ENCODE results near the gene EXOC3.

EXOC3 gene

DNA sequence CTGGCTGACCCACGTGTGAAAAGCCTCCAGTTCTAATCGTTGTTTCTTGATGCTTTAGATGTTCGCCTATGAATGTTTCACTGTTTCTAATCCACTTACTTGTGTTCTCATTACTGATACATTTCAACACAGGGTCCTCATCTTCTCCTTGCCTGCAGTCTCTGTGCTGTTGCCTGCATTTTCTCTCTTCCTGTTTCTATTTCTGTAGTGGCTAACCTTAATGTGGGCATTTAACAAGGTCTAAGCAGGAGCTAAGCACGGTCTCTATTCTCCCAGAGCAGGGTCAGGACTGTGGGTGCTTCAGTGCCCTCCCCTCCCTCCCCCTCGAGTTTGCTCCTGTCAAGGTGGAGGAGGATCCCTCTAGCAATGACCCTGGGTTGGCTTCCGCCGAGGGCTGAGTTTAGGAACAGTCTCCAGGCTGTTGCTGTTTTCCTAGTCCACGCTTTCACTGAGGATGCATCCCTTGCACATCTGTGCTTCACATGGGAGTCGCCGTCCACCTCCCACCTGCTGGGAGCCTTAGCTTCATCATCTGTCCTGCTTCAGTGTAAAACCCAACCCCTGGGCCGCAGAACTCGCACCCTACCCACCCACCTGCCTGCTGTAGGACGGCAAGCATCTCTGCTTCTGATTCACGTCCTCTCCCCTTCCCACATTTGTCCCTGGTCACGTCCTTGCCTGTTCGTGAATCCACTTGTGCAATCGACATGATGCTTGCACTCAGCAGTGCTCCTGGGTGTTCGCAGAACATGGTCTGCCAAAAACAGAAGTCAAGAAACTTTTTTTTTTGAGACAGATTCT, 2.4 kb upstream of the EXOC3 start:
- DNase-seq = no peak

DNA sequence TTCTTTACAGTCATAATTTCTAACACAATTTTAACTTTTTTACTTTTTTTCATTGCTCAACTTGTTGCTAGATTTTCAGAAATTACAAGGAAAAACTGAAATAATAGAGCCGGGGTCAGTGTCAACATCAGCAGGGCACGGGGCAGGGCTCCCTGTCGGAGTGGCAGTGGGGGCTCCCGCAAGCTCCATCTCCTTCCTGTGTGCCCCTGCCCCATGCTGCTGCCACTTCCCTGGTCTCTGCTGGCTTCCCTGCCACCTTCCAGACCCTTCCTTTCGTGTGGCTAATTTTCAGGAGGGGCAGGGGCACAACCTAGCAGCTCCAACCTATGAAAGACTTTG, 1.0 kb upstream of the EXOC3 start:
- no peak for DNase-seq

DNA sequence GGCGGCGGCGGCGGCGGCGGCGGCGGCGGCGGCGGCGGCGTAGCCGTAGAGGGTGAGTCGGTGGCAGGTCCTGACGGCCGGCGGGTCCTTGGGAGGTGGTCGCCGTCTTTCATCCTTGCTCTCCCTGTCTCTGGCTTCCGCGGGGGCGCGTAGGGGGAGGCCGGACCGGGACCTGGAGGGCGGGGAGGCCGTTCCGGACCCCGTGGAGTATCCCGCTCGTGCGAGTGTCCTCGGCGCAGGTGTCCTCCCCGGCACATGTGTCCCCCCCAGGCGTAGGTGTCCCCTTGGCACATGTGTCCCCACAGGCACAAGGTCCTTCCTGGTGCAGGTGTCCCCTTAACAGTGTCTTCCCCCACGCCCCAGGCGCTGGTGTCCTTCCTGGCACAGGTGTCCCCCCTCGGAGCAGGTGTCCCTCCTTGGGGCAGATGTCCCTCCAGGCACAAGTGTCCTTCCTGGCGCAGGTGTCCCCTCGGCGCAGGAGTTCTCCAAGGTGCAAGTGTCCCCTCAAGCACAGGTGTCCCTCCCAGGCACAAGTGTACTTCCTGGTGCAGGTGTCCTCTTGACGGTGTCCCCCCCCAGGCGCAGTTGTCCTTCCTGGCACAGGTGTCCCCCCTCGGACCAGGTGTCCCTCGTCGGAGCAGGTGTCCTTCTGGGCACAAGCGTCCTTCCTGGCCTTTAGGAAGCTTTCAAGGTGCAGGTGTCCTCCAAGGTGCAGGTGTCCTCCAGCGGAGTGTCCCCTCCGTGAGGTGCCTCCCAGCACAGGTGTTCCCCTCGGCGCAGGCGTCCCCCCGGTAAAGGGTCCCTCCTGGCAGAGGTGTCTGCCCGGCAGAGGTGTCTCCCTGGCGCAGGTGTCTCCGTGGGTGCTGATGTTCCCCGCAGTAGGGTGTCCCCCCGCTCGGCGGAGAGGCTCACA, 519 bp downstream of the EXOC3 start:
- DNase-seq = no peak

DNA sequence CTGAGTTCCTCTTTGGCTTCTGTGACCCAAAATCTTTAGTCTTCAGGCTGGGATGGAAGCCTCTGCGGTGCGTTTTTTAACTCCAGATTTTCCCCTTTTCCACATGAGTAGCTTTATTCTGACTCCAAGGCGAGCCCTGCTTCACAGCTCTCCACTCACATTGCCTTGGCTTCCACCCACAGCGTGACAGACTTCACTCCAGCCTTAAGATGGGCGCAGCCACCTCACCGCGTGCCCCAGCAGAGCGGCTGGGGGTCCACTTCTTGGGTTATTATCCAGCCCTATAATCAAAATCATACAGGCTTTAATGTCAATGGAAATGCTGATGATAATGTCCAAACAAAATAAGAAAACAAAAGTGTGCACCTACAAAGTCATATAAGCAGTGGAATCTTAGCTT, 1.2 kb downstream of the EXOC3 start:
- no peak for DNase-seq

DNA sequence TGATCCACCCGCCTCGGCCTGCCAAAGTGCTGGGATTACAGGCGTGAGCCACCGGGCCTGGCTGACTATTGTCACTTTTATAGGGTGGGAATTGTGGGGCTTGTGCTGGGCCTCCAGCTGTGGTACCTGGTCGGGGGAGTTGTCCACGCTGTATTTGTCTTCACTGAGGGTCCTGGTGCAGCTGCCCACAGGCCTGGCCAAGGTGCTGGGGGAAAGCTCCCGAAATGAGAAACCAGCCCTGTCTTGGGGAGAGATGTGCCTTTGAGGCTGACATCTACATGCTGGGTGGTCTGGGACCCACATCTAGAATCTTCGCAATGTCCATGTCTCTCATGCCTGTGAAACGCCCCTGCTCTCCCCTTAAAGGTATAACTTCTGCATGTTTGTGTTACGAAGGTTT, 2.6 kb downstream of the EXOC3 start:
- DNase-seq = no peak

DNA sequence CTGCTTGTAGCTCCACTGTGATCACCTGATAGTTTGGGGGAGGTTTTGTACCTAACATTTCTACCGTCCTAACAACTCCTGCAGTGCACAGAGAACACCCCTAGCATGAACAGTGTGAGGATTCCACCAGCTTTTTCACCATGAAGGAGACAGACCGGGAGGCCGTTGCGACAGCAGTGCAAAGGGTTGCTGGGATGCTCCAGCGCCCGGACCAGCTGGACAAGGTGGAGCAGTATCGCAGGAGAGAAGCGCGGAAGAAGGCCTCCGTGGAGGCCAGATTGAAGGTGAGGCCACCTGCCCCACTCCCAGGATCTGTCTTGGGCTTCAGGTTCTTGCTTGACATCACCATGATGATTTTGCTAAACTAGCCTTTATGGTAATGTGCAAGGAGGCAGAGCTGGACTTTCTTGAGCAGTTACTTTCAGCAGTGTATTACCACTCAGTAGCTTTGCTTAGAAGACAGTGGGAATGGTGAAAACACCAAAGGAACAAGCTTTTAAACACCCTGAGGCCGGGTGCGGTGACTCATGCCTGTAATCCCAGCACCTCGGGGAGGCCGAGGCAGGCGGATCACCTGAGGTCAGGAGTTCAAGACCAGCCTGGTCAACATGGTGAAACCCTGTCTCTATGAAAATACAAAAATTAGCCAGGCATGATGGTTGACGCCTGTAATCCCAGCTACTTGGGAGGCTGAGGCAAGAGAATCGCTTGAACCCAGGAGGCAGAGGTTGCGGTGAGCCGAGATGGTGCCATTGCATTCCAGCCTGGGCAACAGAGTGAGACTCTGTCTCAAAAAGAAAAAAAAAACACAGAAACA, 3.3 kb downstream of the EXOC3 start:
- DNase-seq = no peak

DNA sequence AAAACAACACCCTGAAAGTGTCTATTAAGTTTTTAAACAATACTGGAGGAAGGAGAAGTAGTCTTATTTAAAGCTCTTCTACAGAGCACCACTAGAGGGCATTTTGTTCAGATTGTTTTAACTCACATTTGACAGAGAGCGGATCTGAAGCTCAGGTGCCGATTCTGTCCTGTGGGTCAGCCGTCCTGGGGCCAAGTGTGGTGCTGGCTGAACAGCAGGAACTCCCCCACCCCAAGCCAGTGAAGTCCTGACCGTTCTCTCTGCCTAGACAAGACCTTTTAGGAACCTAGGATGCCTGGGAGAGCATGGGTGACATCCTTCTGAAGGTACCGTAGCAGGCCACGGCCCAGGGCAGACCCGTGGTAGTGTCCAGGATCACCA, 3.9 kb downstream of the EXOC3 start:
- no peak for DNase-seq

DNA sequence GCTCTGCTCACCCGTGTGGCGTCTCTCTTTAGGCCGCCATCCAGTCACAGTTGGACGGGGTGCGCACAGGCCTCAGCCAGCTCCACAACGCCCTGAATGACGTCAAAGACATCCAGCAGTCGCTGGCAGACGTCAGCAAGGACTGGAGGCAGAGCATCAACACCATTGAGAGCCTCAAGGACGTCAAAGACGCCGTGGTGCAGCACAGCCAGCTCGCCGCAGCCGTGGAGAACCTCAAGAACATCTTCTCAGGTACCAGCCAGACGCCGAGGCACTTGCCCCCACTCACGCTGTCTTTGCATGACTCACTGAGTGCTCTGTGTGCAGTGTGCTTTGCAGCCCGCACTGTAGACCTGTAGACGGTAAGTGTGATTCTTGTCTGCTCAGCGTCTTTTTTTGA, 4.5 kb downstream of the EXOC3 start:
- no peak for DNase-seq

DNA sequence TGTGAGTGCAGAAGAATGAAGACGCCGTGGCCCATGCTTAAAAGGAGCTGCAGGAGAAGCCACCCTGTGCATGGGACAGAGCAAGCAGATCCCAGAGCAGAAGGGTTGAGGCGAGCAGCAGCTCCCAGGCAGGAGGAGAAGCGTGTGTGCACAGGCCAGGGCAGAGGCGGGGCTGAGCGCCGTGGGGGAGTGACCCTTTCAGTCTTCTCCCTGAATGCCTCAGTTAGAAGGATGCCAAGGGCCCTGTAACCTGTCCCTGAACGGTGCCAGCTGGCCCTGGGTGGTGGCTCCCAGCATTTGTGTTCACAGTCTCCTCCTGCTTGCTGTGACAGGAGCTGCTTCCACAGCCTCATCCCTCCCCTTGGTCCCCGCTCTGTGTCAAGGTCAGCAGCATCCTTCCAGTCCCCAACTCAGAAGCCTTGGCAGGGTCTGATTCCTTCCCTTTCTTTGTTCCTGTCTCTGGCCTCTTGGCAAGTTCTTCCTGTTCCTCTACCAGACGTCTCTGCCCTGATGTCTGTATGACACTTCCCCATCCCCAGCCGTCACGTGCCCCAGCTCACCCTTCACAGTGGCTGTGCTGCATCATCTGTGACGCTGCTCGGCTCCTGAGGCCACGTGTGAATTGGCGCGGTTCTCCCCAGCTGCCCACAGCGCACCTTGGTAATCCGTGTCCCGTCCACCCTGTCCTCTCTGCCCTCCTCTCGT, 5.2 kb downstream of the EXOC3 start:
- no peak for DNase-seq

DNA sequence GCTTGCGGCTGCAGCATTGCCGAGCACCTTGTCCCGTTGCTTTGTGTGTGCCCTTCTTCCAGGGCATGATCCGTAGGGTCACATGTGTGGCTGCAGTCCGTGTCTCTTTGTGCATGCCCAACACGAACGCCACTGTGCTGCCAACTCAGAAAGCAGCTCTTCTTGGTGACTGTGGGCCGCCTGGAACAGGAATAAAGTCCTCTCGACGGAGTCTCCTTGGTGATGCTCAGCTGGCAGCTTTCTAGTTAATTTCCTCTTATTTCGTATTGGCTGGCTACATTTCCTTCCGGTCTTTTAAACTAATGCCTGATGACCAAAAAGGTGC, 5.8 kb downstream of the EXOC3 start:
- DNase-seq = no peak

DNA sequence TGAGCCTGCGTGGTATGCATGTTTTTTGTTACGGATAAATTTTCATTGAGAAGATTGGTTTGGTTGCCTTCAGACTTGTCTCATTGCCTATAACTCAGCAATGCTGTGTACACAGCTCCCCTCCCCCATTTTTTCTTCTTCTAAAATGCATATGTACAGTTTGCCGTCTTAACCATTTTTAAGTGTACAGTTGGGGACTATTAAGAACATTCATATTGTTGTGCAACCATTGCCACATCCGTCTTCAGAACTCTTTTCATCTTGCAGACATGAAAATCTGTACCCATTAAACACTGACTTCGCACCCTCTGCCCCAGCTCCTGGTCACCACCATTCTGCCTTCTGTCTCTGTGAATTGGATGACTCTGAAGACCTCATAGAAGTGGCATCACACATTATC, 6.2 kb downstream of the EXOC3 start:
- DNase-seq = no peak

DNA sequence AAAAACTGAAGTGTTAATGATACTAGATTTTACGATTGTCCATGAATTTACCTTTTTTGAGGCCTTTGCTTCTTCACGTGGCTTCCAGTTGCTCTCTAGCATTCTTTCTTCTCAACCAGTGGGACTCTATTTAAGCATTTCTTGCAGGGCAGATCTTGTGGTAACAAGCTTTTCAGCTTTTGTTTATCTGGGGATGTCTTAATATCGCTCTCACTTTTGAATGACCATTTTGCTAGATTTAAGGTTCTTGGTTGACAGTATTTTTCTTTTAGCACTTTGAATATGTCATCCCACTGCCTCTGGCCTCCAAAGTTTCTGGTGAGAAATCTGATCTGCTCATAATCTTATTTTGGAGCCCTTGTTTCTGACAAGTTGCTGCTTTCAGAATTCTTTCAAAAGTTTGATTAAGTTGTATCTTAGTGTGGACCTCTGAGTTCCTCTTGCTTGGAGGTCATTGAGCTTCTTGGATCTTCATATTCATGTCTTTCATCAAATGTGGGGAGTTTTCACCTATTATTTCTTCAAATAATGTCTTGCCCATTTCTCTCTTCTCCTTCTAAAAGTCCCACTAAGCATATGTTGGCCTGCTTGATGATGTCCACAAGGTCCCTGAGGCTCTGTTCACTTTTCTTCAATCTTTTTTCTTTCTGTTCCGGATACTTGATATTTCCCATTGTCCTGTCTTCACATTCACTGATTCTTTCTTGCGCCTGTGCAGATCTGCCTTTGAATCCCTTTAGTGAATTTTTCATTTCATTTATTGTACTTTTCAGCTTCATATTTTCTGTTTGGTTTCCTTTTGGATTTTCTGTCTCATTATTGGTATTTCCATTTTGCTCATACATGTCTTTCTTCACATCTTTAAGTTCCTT, 8.8 kb downstream of the EXOC3 start:
- no peak for DNase-seq

DNA sequence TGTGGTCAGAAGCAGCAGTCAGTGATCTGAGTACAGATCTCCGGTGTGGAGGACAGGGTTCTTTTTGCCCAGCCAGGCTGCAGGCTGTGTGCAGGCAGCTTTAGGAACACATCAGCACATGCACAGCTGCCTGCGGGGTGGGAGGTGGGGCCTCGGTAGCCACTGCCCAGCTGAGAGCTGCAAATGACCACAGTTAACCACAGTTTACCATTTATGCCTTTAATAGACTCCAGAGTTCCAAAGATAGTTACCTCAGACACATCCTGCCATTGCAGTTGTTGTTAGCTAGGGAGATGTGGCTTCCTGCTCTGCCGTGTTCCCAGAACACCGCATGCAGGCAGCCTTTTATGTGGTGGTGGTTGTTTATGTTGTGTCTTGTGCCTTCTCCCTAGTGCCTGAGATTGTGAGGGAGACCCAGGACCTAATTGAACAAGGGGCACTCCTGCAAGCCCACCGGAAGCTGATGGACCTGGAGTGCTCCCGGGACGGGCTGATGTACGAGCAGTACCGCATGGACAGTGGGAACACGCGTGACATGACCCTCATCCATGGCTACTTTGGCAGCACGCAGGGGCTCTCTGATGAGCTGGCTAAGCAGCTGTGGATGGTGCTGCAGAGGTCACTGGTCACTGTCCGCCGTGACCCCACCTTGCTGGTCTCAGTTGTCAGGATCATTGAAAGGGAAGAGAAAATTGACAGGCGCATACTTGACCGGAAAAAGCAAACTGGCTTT, 10.2 kb downstream of the EXOC3 start:
- no peak for DNase-seq

DNA sequence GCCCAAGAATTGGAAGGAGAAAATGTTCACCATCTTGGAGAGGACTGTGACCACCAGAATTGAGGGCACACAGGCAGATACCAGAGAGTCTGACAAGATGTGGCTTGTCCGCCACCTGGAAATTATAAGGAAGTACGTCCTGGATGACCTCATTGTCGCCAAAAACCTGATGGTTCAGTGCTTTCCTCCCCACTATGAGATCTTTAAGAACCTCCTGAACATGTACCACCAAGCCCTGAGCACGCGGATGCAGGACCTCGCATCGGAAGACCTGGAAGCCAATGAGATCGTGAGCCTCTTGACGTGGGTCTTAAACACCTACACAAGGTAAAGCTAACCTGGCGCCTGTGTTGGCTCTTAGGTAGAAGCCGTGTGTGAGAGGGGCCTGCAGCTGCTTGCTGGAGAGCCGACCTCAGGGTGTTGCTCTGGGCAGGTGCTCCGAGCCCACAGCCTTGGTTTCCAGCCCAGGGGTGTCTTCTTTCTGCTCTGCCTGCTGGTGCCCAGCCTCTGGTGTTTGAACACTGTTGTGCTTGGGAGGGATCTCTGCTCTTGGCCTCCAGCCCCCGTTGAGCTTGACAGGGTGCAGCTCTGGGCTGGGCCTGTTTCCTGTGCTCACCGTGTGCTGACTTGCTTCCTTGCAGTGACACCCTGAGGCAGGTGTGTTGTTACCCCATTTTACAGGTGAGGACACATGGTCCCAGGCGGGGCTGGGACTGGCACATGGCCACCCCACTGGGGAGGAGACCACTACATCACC, 10.9 kb downstream of the EXOC3 start:
- no peak for DNase-seq

DNA sequence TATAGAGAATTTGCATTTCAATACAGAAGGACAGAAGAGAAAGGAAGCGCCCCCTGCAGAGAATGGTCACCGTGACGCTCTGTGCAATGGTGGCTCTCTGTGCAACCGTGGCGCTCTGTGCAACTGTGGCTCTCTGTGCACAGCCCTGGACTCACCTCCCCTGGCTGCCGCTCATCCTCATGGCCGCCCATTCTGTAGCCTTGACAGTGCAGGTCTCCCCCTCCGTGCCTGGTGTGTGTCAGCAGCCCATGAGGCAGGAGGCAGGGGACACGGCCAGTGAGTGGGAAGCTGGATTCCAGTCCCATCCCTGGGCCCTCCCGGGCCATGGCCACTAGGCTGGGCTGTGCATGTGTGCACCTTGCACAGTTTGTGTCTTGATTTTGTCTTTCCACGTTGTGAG, 12.0 kb downstream of the EXOC3 start:
- no peak for DNase-seq

DNA sequence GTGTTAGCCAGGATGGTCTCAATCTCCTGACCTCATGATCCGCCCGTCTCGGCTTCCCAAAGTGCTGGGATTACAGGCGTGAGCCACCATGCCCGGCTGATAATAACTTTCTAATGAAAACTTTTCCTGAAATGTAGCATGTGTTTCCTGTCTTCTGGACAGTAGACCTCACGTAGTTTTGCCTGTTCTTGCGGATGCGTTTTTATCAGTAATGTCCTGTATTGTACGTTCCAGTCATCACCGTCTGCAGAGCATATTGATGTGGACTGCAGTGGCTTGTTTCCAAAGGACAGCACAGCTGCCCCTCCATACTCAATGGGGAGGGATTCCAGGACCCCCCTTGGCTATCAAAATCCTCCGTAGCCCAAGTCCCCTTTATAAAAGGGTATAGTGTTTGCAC, 12.8 kb downstream of the EXOC3 start:
- DNase-seq = no peak

DNA sequence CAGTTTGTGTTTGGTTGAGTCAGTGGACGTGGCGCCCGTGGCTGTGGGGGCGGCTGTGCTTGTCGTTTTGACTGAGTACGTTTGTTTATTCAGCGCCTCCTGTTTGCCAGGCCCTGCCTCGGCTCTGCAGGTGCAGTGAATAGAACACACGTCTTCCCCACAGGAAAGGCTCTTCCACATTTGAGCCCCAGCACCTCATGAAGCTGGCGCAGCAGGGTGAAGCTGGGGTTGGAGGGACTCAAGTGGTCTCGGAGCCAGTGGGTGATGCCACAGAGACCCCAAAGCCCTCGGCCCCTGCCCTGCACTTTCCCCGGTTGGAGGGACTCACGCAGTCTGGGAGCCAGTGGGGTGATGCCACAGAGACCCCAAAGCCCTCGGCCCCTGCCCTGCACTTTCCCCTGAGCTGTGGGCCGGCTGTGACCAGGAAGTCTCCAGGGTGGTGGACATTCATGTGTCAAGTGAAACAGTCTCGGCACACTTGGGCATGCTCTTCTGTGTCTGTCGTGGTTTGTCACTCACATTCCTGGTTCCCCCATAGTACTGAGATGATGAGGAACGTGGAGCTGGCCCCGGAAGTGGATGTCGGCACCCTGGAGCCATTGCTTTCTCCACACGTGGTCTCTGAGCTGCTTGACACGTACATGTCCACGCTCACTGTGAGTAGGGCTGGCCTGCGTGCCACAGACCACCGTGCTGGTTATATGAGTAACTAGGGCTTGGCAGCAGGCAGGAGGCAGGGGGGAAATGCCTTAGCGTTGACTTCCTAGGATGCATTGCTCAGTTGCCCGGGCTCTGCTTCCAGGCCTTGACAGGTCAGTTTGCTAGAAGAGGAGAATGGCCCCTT, 13.6 kb downstream of the EXOC3 start:
- no peak for DNase-seq

DNA sequence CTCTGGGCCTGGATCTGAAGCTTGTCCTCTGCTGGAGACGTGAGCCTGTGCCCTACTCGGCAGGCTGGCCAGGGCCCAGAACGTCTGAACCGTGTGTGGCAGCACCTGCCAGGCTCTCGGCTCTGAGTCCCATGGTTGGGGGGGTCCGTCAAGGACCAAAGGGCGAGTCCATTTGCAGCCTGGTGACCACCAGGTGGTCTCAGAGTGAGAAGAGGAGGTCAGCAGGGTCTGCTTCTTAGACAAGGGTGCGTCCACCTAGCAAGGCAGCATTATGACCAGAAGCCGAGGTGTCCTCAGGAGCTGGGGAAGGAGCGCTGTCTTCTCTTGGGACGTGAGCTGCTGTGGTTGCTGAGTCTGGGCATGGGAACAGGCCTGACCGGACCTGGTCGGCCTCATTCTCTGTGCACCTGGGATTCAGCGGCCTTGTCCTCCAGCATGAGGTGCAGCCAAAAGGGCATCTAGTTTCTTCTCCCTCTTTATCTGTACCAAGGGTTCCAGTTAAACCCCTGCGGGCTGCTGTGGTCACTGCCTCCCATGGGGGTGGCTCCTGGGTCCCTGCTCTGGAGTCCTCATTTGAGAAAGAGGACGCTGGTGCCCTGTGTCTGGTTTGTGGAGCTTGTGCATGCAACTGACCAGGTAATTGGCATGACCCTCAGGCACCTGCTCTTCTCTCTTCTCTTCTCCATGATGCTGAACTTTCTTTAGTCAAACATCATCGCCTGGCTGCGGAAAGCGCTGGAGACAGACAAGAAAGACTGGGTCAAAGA, 14.4 kb downstream of the EXOC3 start:
- DNase-seq = no peak
